ENCODE measurements around the gene MED12L.

DNA sequence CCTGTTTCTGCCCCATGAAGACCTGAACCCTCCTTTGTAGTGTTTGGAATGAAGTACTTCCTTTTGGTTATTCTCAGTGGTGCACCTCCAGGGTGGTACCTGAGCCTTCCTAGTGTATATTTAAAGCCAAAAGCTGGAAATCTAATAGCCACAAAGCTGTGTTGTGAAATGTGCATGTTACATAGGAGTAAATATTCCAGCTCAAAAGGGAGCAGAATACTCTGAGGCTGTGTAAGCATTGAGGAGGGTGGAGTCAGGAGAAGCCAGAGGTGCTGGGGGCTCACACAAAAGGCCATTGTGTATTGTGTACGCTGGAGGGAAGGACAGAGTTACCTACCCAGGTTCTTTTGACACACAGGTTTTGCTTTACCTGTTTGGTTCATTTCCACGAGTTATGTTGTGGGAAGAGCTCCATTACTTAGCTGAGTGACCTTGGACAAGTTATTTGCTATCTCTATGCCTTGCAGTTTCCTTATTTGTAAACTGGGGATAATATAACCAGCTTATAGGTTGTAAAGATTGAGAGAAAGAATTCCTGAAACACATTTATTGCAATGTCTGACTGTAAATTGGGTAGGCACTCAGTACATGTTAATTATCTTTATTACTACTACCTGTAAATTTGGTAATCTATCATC is 92.9 kb downstream of the MED12L start:
- TF ChIP-seq GATA2 (IDR thresholded peaks at IDR 0.05; ENCODE audit: low read depth, low read length) (no peak), GATA3 (IDR thresholded peaks at IDR 0.05; ENCODE audit: low read depth, low read length) (no peak)
